ENCODE measurements around the gene RS1. TPM values are rescaled to one million over a fixed set of nuclear protein-coding genes. Genes with fewer than 3 reads are reported as not detected.
A peak's percentile ranks its signal among the peaks of the same experiment; 100 is the strongest.

Gene RS1
- total RNA-seq, 1 donor from 2014 or later = not detected

DNA sequence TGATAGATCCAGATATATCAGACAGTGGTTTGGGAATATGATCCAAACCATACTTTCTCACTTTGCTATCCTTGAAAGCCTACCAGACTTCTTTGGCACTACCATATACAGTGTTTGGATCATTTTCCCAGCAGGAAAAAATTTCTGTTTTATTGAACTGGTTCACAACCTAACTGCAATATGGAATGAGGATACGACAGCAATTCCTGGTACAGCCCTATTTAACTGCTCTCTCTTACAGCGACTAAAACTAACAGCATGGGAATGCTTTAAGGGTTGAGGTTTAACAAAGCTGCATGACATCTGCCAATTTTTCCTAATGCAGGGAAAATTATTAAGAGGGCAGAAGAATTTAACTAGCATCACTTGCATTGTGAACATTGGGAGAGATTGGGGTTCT is 47.3 kb downstream of the RS1 start:
- FAIRE-seq = peak; percentile 54
- Histone ChIP-seq H3K4me3 (ENCODE audit: insufficient read depth, low read depth, low read length) (no peak overlapping the region), H3K27ac (ENCODE audit: low read depth, low read length) (no peak overlapping the region), H4K20me1 (ENCODE audit: insufficient read depth, low read length) (no peaks in the 10 kb centered on the region), H3K36me3 (ENCODE audit: insufficient read depth, low read length) (no peaks in the 10 kb centered on the region), H3K9ac (ENCODE audit: low read length) (no peak overlapping the region), H3K27me3 (ENCODE audit: insufficient read depth, low read length) (no peaks in the 10 kb centered on the region), H3K9me3 (ENCODE audit: insufficient read depth, low read depth, low read length) (no peaks in the 10 kb centered on the region), H3K4me1 (ENCODE audit: insufficient read depth, low read length) (no peaks in the 10 kb centered on the region), H3K79me2 (ENCODE audit: insufficient read depth, low read length) (no peaks in the 10 kb centered on the region), H2AFZ (ENCODE audit: low read depth, low read length) (no peak overlapping the region), H3K4me2 (ENCODE audit: low read length) (no peak overlapping the region)
- Mint-ChIP-seq H3K4me3 (ENCODE audit: unreplicated experiment) (no peak overlapping the region), H3K9me3 (ENCODE audit: unreplicated experiment) (no peaks in the 10 kb centered on the region), H3K4me1 (ENCODE audit: low read depth, unreplicated experiment) (peaks cover 4% of the 10 kb centered on the region), H3K27me3 (ENCODE audit: low read depth, unreplicated experiment) (no peaks in the 10 kb centered on the region), H3K36me3 (ENCODE audit: low read depth, unreplicated experiment) (no peaks in the 10 kb centered on the region), H3K27ac (ENCODE audit: unreplicated experiment) (no peak overlapping the region)
- TF ChIP-seq, protein P1, sequence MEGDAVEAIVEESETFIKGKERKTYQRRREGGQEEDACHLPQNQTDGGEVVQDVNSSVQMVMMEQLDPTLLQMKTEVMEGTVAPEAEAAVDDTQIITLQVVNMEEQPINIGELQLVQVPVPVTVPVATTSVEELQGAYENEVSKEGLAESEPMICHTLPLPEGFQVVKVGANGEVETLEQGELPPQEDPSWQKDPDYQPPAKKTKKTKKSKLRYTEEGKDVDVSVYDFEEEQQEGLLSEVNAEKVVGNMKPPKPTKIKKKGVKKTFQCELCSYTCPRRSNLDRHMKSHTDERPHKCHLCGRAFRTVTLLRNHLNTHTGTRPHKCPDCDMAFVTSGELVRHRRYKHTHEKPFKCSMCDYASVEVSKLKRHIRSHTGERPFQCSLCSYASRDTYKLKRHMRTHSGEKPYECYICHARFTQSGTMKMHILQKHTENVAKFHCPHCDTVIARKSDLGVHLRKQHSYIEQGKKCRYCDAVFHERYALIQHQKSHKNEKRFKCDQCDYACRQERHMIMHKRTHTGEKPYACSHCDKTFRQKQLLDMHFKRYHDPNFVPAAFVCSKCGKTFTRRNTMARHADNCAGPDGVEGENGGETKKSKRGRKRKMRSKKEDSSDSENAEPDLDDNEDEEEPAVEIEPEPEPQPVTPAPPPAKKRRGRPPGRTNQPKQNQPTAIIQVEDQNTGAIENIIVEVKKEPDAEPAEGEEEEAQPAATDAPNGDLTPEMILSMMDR (IDR thresholded peaks at IDR 0.05; ENCODE audit: insufficient read depth, low read depth, low read length) = no peak
- TF ChIP-seq EZH2 (IDR thresholded peaks at IDR 0.05; ENCODE audit: insufficient read depth, low read length) = no peak
- no peak for DNase-seq (ENCODE audit: low read depth)

DNA sequence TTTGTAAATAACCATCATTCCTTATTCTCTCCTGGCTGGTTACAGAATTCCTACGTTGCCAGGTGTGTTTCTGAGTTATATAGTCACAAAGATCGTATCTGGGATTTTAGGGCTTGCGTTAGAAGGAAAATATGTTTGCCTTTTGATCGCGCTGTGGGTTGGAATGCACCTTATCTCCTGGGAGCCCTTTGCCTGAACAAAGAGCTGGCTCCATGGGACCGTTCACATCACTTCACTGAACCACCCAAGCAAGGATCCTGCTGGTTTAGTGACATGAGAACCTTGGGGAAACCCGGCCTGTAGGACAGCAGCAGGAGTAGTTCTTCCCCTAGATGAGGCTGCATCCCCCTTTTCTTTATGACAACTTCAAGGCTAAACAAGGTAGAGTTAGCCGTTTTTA is 51.6 kb downstream of the RS1 start:
- FAIRE-seq = no peak

GRCh38 chrX:18619288-18619687 is 52.6 kb downstream of the RS1 start:
- Histone ChIP-seq H3K4me3 (ENCODE audit: insufficient read depth, low read depth, low read length) (no peak overlapping the region), H3K36me3 (ENCODE audit: insufficient read depth, low read length) (no peaks in the 10 kb centered on the region), H3K4me2 (ENCODE audit: low read length) (no peak overlapping the region), H3K27ac (ENCODE audit: low read depth, low read length) (no peak overlapping the region), H3K9me3 (ENCODE audit: insufficient read depth, low read depth, low read length) (no peaks in the 10 kb centered on the region), H3K9ac (ENCODE audit: low read length) (no peak overlapping the region), H3K4me1 (ENCODE audit: insufficient read depth, low read length) (peaks cover 9% of the 10 kb centered on the region), H3K79me2 (ENCODE audit: insufficient read depth, low read length) (no peaks in the 10 kb centered on the region), H2AFZ (ENCODE audit: low read depth, low read length) (no peak overlapping the region), H4K20me1 (ENCODE audit: insufficient read depth, low read length) (no peaks in the 10 kb centered on the region), H3K27me3 (ENCODE audit: insufficient read depth, low read length) (no peaks in the 10 kb centered on the region)
- no peaks in the 10 kb centered on the region for H3K36me3 Mint-ChIP-seq (ENCODE audit: low read depth, unreplicated experiment)
- peaks cover 19% of the 10 kb centered on the region for H3K4me1 Mint-ChIP-seq (ENCODE audit: low read depth, unreplicated experiment)
- no peaks in the 10 kb centered on the region for H3K9me3 Mint-ChIP-seq (ENCODE audit: unreplicated experiment)
- H3K27ac Mint-ChIP-seq (ENCODE audit: unreplicated experiment) = no peak overlapping the region
- DNase-seq (ENCODE audit: low read depth) (no peak), FAIRE-seq (no peak)
- H3K4me3 Mint-ChIP-seq (ENCODE audit: unreplicated experiment) = no peak overlapping the region
- TF ChIP-seq, protein P1 (IDR thresholded peaks at IDR 0.05; ENCODE audit: insufficient read depth, low read depth, low read length) = no peak
- no peak for TF ChIP-seq EZH2 (IDR thresholded peaks at IDR 0.05; ENCODE audit: insufficient read depth, low read length)
- no peaks in the 10 kb centered on the region for H3K27me3 Mint-ChIP-seq (ENCODE audit: low read depth, unreplicated experiment)

More for the DNA sequence above, 51.6 kb downstream of the RS1 start:
- Histone ChIP-seq H3K9me3 (ENCODE audit: insufficient read depth, low read depth, low read length) (no peaks in the 10 kb centered on the region), H3K4me1 (ENCODE audit: insufficient read depth, low read length) (peaks cover 9% of the 10 kb centered on the region), H2AFZ (ENCODE audit: low read depth, low read length) (no peak overlapping the region), H3K4me3 (ENCODE audit: insufficient read depth, low read depth, low read length) (no peak overlapping the region), H3K9ac (ENCODE audit: low read length) (no peak overlapping the region), H3K36me3 (ENCODE audit: insufficient read depth, low read length) (no peaks in the 10 kb centered on the region), H3K4me2 (ENCODE audit: low read length) (no peak overlapping the region), H3K27ac (ENCODE audit: low read depth, low read length) (no peak overlapping the region), H4K20me1 (ENCODE audit: insufficient read depth, low read length) (no peaks in the 10 kb centered on the region), H3K79me2 (ENCODE audit: insufficient read depth, low read length) (no peaks in the 10 kb centered on the region), H3K27me3 (ENCODE audit: insufficient read depth, low read length) (no peaks in the 10 kb centered on the region)
- Mint-ChIP-seq H3K27me3 (ENCODE audit: low read depth, unreplicated experiment) (no peaks in the 10 kb centered on the region), H3K9me3 (ENCODE audit: unreplicated experiment) (no peaks in the 10 kb centered on the region), H3K27ac (ENCODE audit: unreplicated experiment) (no peak overlapping the region), H3K4me3 (ENCODE audit: unreplicated experiment) (no peak overlapping the region), H3K36me3 (ENCODE audit: low read depth, unreplicated experiment) (no peaks in the 10 kb centered on the region), H3K4me1 (ENCODE audit: low read depth, unreplicated experiment) (peaks cover 19% of the 10 kb centered on the region)
- TF ChIP-seq EZH2 (IDR thresholded peaks at IDR 0.05; ENCODE audit: insufficient read depth, low read length) = no peak
- TF ChIP-seq, protein P1 (IDR thresholded peaks at IDR 0.05; ENCODE audit: insufficient read depth, low read depth, low read length) = no peak
- DNase-seq (ENCODE audit: low read depth) = no peak

All from astrocyte (in vitro differentiated cells and primary cell).